PC-9 (cell line): ENCODE data around the gene EGFLAM. TPM values are rescaled to one million over a fixed set of nuclear protein-coding genes. Genes with fewer than 3 reads are reported as not detected.

Experiments
- BruUV-seq: library from RNA; stranded (reverse); fragments of 400-500 nt; replicated peaks from 2 replicates; lab custom pipeline; 2021; lab: Mats Ljungman, UMichigan
- CTCF ChIA-PET: fragments of 300-600 bp; sonication (Branson Sonifier 250); formaldehyde crosslinking; loops from one replicate; lab custom pipeline; 2022; ENCODE audit warnings: antibody characterized with exemption; lab: Charles Lee
- POLR2A ChIA-PET: fragments of 300-600 bp; sonication (Branson Sonifier 250); formaldehyde crosslinking; loops from one replicate; lab custom pipeline; 2022; ENCODE audit warnings: antibody characterized with exemption; ENCODE audit not compliant: unreplicated experiment; lab: Charles Lee
- DNase-seq, 2 experiments: peaks; one replicate each; pipeline versions ENCODE4 v3.0.0 to v3.0.0-alpha.2; 2015 to 2022; ENCODE audit warnings: mixed read lengths in 1 of 2
- H2AFZ ChIP-seq: fragments of 200-600 bp; sonication (generic); 2 replicates; pipeline ENCODE4 v1.8.1; 2017; ENCODE audit warnings: antibody characterized with exemption
- H3F3A ChIP-seq: fragments of 200-600 bp; sonication (generic); 2 replicates; pipeline ENCODE4 v1.8.1; 2017; ENCODE audit warnings: antibody characterized with exemption, mild to moderate bottlenecking, low read depth; ENCODE audit not compliant: insufficient read depth
- H3K27ac ChIP-seq: fragments of 200-600 bp; sonication (generic); 2 replicates; pipeline ENCODE4 v1.6.1; 2016; ENCODE audit warnings: mixed run types
- H3K27me3 ChIP-seq: fragments of 200-600 bp; sonication (generic); 2 replicates; pipeline ENCODE4 v1.6.1; 2016; ENCODE audit warnings: low read depth, mixed run types; ENCODE audit not compliant: insufficient read depth
- H3K36me3 ChIP-seq: fragments of 200-600 bp; sonication (generic); 2 replicates; pipeline ENCODE4 v1.6.1; 2016; ENCODE audit warnings: low read depth, mixed run types
- H3K4me1 ChIP-seq: fragments of 200-600 bp; sonication (generic); replicated peaks from 2 replicates; pipeline ENCODE4 v1.6.1; 2016; ENCODE audit warnings: mixed run types; ENCODE audit not compliant: insufficient read depth
- H3K4me2 ChIP-seq: fragments of 200-600 bp; sonication (generic); 2 replicates; pipeline ENCODE4 v1.6.1; 2017; ENCODE audit warnings: mixed run types
- H3K4me3 ChIP-seq: fragments of 200-600 bp; sonication (generic); 2 replicates; pipeline ENCODE4 v1.6.1; 2016; ENCODE audit warnings: mixed run types
- H3K79me2 ChIP-seq: fragments of 200-600 bp; sonication (generic); 2 replicates; pipeline ENCODE4 v1.6.1; 2017; ENCODE audit warnings: low read depth, mixed run types
- H3K9me2 ChIP-seq: fragments of 200-600 bp; sonication (generic); 2 replicates; pipeline ENCODE4 v1.8.1; 2017; ENCODE audit warnings: mild to moderate bottlenecking; ENCODE audit not compliant: insufficient read depth
- H3K9me3 ChIP-seq: fragments of 200-600 bp; sonication (generic); 2 replicates; pipeline ENCODE4 v1.8.1; 2016; ENCODE audit warnings: low read depth; ENCODE audit not compliant: insufficient read depth
- H4K20me1 ChIP-seq: fragments of 200-600 bp; sonication (generic); 2 replicates; pipeline ENCODE4 v1.8.1; 2017; ENCODE audit not compliant: insufficient read depth
- CTCF ChIP-seq: fragments of 200-600 bp; sonication (generic); conservative IDR thresholded peaks from 2 replicates; pipeline ENCODE4 v1.6.1; 2017; ENCODE audit warnings: mixed run types, antibody characterized with exemption, mild to moderate bottlenecking, moderate library complexity
- EZH2 ChIP-seq: fragments of 200-600 bp; sonication (generic); IDR thresholded peaks from 2 replicates; pipeline ENCODE4 v1.8.0; 2017; ENCODE audit warnings: antibody characterized with exemption, low read depth
- intact Hi-C: fragments of 100-400 bp; cut with micrococcal nuclease; formaldehyde crosslinking; loops from one replicate; pipeline ENCODE4 v1.10.0; 2022; ENCODE audit not compliant: unreplicated experiment
- total RNA-seq: library from RNA; stranded (reverse); gene quantifications from 2 replicates; pipeline ENCODE4 v1.2.3, GENCODE V29; 2021

The EGFLAM gene
- total RNA-seq, 1 experiment from 2014 or later = not detected

GRCh38 chr5:38450627-38451026, 192.3 kb downstream of the EGFLAM start:
- BruUV-seq = no TSS peak
- H3K9me2 ChIP-seq = no peaks in the 10 kb centered on the region
- H3K4me1 ChIP-seq = no peaks in the 10 kb centered on the region
- H3K27ac ChIP-seq = no peak overlapping the region
- no peaks in the 10 kb centered on the region for H3K79me2 ChIP-seq
- no peaks in the 10 kb centered on the region for H4K20me1 ChIP-seq
- no peaks in the 10 kb centered on the region for H3K36me3 ChIP-seq
- H3K9me3 ChIP-seq = no peaks in the 10 kb centered on the region
- H3K4me3 ChIP-seq = no peak overlapping the region
- no peak overlapping the region for H2AFZ ChIP-seq
- TF ChIP-seq CTCF = no peak
- no peak for TF ChIP-seq EZH2
- no peak overlapping the region for H3K4me2 ChIP-seq
- POLR2A ChIA-PET = no interaction called here
- no peaks in the 10 kb centered on the region for H3F3A ChIP-seq
- CTCF ChIA-PET = interaction anchor here (1.4 kb wide), 1 partner anchor 9 kb away, joined by 5 read pairs; no protein-coding TSS in a partner anchor
- intact Hi-C loops = no loop called here
- DNase-seq = no peak
- H3K27me3 ChIP-seq = no peaks in the 10 kb centered on the region

- Histone ChIP-seq H3K27ac (no peak overlapping the region), H3K79me2 (no peaks in the 10 kb centered on the region), H2AFZ (no peak overlapping the region), H3K9me3 (no peaks in the 10 kb centered on the region), H4K20me1 (no peaks in the 10 kb centered on the region), H3K9me2 (no peaks in the 10 kb centered on the region), H3K36me3 (no peaks in the 10 kb centered on the region), H3K4me1 (no peaks in the 10 kb centered on the region), H3F3A (no peaks in the 10 kb centered on the region), H3K4me2 (no peak overlapping the region), H3K4me3 (no peak overlapping the region), H3K27me3 (no peaks in the 10 kb centered on the region)
- BruUV-seq = no TSS peak
- no peak for TF ChIP-seq EZH2
- no peak for TF ChIP-seq CTCF
- intact Hi-C loops = no loop called here
- DNase-seq = no peak
- POLR2A ChIA-PET = no interaction called here
- CTCF ChIA-PET = interaction anchor here (1.4 kb wide), 1 partner anchor 10 kb away, joined by 5 read pairs; no protein-coding TSS in a partner anchor
These were observed 192.8 kb downstream of the EGFLAM start for GRCh38 chr5:38451074-38451725.

- no peaks in the 10 kb centered on the region for H4K20me1 ChIP-seq
- intact Hi-C loops = no loop called here
- no peaks in the 10 kb centered on the region for H3K4me1 ChIP-seq
- H3K4me2 ChIP-seq = no peak overlapping the region
- H3F3A ChIP-seq = no peaks in the 10 kb centered on the region
- CTCF ChIA-PET = interaction anchor here (0.5 to 0.9 kb wide), 2 partner anchors 10 to 718 kb away, joined by 3 to 5 read pairs; no protein-coding TSS in a partner anchor
- DNase-seq = no peak
- TF ChIP-seq CTCF = no peak
- TF ChIP-seq EZH2 = no peak
- no peak overlapping the region for H3K4me3 ChIP-seq
- no TSS peak for BruUV-seq
- H3K36me3 ChIP-seq = no peaks in the 10 kb centered on the region
- POLR2A ChIA-PET = no interaction called here
- H3K9me3 ChIP-seq = no peaks in the 10 kb centered on the region
- no peak overlapping the region for H3K27ac ChIP-seq
- H3K79me2 ChIP-seq = no peaks in the 10 kb centered on the region
- H3K9me2 ChIP-seq = no peaks in the 10 kb centered on the region
- H3K27me3 ChIP-seq = no peaks in the 10 kb centered on the region
- no peak overlapping the region for H2AFZ ChIP-seq
These were observed 193.8 kb downstream of the EGFLAM start for GRCh38 chr5:38452201-38452600.
